Measurements from ENCODE around the gene CCDC85B.

CCDC85B gene

DNA sequence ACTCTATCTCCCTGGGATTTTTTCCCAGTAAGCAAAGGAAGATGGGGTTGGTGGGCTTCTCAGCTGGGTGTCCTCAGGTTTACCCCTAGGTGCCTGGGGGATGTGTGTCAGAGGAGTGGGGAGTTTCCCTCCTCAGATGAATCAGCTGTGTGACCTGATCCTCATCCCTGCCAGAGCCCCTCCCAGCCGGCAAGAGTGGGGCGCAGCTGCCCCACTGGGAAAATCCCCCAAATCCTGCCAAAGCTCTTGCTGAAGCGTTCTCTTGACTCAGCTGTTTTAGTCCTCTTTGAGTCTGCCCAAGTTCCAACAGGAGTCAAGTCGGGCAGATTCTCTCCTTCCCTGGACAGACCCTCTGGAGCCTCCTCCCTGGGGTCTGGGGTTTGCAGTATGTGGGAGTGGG is 22.4 kb downstream of the CCDC85B start:
- no peak for DNase-seq

DNA sequence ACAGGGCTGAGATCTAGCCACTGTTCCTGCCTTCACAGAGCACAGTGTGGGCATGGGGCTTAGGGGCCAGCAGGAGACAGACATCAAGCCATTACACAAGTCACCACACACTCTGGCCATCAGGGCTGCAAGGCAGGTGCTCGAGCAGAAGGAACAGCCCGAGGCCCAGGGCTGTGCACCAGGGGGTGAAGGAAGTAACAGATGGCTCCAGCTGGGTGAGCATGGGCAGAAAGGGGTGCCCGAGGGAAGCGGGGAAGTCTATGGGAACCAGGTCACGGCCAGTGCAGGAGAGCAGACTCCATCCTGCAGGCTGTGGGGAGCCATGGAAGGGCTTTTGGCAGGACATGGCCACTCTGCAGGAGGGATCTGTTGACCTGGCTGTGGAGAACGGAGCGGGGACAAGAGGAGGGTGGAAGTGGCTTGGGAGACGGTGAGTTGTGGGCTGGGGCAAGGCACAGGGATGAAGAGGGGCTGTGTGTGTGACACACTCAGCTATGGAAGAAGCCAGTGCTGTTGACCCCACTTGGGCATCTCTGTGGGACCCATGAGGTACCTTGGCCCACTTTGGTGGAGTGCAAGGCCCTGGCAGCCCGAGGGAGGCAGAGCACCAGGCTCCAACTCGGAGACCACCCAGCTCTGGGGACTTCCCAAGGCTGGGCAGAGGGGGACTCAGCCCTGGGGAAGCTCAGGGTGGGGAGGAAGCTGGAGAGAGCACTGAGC is 24.8 kb downstream of the CCDC85B start:
- no peak for DNase-seq

DNA sequence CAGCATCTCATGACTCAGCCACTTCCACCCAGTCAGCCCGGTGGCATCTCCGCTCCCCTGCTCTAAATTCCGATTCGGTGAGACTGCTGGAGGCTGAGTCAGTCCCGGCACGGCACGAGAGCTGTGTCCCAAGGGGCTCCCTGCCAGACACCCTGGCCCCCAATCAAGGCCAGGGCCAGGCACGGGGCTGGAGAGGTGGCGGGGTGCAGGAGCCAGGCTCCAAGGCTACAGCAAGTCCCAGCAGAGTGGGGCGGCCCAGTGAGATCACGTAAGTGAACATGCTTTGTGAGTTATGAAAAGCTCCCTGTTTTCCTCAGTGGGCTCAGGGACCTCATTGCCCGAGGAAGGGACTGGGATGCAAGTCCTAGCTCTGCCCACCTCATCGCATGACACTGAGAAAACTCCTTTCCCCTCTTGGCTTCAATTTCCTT is 25.4 kb downstream of the CCDC85B start:
- DNase-seq = no peak

DNA sequence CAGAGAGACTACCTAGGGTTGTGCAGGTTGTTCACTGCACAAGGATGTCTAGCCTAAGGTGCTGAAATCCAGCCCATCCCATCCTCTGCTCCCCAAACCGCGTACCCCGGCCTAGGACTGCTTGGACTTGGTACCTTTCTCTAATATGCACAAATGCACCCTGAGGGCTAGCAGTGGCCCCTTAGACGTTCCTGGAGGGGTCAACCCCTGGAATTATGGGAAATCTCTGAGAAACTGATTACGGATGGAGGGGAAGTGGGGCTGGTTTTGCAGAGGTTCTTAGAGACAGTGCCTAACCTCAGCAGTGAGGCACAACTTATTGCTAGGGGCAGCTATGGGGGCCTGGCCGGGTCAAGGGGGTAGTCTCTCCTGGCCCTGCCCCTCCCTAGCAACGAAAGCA is 25.9 kb downstream of the CCDC85B start:
- no peak for DNase-seq

DNA sequence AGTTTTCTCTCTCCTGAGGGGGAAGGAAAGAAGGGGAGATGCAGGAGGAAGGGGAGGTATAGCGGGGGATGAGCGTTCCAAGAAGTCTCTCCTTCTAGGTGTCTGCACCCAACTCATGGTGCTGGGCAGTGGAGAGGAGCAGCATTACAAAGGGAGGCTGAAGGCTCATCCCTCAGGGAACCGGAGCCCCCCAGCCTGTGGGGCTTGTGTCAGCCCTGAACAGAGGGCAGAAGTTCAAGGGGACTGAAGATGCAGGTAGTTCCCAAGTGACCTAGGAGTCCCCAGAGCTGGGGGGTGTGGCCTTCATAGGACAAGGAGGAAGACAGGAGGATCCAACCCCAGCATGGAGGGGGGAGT is 26.6 kb downstream of the CCDC85B start:
- no peak for DNase-seq

DNA sequence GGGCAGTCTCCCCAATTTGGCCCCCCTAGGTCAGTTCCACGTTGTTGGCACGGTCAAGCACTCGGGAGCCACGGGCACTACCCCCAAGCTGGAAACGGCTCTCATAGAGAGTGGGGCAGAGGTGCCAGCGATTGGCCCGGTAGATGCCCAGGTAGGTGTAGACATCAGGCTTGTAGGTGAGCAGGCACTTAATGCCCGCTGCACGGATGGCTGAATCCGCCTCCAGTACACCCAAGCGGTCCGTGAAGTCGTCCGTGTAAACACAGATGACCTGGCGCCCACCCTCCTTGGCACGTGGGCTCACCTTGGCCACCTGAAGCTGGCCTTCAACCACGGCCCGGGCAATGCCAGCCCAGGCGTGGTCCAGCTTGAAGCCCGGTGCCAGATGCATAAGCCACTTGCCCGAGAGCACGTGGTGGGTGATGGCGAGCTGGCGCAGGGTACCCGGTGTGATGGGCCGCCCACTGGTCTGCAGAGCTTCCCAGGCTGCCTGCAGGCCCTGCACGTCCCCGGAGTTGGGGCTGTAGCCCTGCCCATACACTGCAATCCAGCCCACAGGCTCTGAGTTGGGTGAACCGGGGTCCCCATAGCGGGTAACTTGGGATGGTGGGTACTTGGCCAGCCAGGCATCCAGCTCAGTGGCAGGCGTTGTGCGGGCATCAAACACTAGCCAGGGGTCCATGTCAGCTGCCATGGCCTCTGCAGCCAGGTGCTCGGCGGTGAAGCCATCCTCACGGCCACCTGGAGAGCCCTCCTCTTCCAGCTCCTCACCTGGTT is 27.1 kb downstream of the CCDC85B start:
- DNase-seq = no peak

DNA sequence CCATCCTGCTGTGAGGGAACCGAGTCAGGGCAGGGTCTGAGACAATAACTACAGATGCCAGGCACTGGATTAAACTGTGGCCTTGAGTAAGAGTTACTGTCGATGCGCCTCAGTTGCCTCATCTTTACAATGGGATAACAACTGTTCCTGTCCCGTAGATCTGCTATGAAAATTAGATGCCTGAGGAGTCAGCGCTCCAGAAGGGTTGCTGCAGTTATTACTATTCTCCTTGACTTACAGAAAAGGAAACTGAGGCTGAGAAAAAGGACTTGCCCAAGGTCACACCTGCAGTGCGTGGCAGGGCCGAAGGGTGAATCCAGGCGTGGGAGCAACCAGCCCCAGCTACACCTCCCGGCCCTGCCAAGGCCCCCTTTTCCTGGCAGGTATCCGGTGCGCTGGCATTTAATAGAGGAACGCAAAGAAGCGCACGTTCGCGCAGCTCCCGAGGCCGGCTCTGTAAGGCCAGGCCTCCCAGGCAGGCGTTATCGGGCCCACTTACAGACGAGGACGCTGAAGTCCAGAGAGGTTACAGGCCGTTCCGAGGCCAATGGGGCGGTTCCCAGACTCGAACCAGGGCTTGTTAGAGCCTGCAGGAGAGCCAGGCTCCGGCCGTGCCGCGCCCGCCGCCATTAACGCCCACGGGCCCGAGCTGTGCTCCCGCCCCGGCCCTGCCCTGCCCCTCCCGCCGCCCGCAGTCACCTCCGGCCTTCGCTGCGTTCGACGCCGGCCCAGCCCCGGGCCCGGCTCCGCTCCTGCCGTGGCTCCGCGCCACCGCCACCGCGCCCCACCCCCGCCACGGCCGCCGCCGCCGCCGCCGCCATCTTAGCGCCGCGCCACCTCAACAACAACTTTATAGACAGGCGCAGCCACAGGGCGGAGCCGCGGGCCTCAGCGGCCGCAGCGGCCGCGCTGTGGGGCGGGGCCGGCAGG is 28.0 kb downstream of the CCDC85B start, which contains the start of gene C11orf68:
Gene C11orf68, minus strand, starts transcription at position 852 of the 930 bp plus-strand sequence. Its CDS starts 31 bp downstream, at position 821.
- DNase-seq = no peak

DNA sequence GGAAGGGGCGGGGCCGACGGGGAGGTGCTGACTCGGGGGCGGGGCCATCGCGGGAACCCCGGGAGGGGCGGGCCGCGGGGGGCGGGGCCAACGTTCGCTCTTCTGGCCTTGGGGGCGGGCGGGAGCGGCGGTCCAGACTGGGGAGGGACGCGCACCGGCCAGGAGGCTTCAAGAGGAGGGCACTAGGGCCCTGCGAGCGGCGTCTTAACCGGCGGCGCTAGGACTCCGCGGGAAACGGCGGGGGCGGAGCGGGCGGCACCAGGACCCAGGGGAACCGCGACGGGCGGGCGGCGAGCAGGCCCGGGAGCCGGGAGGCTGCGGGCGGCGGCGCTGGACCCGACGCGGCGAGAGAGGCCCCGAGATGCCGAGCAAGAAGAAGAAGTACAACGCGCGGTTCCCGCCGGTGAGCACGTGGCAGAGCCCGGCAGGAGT is 28.7 kb downstream of the CCDC85B start, which contains the start of gene DRAP1:
Gene DRAP1, plus strand, starts transcription at position 286 of the 432 bp plus-strand sequence. Its CDS starts 76 bp downstream, at position 362.
- peak; percentile 99 for DNase-seq

DNA sequence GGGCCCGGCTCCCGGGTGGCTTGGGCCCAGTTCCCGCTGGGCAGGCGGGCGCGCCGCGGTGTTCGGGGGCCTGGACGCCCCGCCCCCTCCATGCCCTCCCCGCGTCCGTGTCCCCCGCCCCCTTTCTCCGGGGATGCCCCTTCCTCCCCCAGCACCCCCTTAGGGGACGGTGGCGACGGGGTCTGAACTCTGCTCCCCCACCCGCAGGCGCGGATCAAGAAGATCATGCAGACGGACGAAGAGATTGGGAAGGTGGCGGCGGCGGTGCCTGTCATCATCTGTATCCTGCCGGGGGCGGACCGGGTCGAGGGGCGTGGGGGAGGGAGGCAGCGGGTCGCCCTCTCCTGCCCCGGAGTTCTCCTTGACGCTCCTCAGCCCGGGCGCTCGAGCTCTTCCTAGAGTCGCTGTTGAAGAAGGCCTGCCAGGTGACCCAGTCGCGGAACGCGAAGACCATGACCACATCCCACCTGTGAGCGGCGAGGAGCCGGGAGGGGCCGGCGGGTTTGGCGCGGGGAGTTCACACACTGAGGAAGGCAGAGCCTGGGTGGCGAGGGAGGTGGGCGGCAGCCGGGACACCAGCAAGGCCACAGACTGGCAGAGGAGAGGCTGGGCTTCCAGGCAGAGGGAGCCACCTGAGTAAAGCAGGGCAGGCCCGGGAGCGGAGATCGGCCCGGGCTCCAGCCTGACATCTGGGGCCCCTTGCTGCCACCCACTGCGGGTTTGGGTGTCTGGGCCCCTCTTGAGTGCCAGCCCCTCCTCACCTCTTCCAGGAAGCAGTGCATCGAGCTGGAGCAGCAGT is 29.3 kb downstream of the CCDC85B start:
- DNase-seq = peak; percentile 50 to 61

DNA sequence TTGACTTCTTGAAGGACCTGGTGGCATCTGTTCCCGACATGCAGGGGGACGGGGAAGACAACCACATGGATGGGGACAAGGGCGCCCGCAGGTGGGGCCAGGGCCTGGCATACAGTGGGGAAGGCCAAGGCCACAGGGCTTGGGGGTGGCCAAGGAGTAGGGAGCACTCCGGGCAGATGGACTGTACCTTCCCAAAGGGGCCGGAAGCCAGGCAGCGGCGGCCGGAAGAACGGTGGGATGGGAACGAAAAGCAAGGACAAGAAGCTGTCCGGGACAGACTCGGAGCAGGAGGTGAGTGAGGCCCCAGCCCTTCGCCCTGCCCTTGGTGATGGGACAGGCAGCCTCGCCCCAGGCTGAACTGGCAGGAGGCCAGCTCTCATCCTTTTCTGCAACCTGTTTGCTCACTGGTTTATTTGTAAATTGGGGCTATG is 29.9 kb downstream of the CCDC85B start:
- DNase-seq = no peak

DNA sequence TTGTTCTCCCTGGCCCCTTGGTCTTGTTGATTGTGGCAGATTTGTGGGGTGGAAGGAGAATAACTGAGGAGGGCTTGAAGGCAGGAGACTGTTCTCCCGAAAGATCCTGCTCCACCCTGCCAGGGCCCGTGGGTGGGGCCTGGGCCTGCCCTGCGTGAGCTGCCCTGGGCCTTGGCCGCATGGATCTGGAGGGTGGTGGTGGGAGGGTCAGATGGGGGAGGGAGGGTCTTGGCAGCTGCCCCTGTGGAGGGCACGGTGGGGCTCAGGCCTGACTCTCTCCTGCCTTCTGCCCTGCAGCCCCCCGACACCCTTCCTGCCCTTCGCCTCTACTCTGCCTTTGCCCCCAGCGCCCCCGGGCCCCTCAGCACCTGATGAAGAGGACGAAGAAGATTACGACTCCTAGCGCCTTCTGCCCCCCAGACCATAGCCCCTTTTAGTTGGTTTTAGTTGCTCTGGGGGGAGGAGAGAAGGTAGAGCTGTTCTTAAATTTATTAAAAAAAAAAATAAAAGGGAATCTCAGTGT is 30.6 kb downstream of the CCDC85B start:
- no peak for DNase-seq

DNA sequence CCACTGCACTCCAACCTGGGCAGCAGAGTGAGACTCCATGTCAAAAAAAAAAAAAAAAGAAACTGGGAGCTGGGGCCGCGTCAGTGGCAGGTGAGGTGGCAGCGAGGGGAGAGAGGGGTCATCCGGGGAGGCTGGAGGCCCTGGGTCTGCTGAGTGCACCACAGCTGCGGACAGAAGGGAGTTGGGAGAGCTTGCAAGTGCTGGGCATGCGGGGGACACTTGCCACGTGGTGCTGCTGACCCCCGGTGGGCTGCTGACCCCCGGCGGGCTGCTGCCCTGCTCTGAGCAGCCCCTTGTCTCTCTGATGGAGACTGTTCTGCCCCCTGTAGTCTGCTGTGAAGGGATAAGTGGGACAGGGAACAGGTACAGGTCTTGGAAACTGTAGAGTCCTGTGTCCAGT is 31.4 kb downstream of the CCDC85B start:
- no peak for DNase-seq

DNA sequence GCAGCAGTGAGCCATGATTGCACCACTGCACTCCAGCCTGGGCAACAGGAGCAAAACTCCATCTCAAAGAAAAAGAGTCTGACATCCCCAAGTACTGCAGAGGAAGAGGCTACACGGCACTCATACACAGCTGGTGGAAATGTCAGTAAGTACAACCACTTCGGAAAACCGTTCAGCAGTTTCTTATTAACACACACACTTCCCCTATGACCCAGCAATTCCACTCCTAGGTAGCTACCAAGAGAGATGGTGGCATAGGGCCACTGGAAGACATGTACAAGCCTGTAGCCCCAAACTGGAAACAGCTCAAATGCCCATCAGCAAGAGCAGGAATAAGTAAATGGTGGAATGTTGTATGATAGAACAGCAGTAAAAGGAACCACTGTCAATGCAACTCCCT is 32.1 kb downstream of the CCDC85B start:
- no peak for DNase-seq

DNA sequence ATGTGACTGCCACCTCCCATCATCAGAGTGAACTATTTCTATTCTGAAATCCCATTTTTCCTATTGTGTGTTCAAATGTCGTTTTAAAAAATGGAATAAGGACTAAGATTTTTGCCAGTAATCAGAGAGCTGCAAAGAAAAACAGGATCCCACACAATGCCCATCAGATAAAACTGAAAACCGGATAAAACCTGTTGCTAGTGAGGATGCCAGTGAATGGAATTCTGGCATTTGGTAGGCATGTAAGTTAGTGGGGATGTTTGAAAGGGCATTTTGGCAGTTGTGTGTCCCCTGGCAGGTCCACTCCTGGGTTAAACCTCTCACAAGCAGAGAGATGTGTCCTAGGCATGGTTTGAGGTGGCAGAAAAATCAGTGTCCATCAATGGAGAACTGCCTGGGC is 34.9 kb downstream of the CCDC85B start:
- DNase-seq = no peak

DNA sequence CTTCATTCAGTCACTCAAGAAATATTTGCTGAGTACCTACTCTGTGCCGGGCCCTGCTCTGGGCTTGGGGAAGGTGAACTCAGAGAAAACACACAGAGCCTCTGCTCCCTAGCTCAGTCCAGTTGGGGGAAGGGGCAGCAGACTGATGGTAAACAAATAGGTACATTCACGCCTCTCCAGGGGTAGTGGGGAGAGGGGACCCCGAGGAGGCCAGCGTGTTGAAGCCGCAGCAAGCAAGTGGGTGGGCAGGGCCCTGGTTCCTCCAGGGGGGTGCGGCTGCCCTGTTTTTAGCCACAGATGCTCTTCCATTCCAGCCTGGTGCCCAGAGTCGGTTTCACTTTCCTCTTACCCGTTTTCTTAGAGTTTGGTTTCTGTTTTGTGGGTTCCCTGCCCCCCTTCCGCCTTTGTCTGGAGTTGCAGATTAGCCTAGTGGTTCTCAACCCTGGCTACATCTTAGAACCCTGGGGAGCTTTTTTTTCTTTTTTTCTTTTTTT is 37.5 kb downstream of the CCDC85B start:
- peak; percentile 69 to 72 for DNase-seq

DNA sequence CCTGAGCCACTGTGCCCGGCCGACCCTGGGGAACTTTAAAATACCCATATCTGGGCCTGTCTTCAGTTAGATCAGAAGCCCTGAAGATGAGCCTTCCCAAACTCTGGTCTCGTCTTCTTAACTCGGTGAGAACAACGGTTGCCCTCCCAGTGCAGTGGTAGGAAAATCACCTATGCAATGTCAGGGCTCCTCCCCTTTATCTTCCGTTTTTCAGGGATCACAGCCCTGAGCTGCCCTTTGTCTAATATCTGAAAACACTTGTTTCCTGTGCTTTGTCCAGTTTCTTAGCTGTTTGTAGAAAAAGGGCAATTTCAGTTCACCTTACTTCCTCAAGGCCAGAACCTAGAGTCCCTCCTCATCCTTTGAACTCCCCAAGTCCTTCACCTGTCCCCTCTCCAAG is 38.2 kb downstream of the CCDC85B start:
- DNase-seq = no peak

DNA sequence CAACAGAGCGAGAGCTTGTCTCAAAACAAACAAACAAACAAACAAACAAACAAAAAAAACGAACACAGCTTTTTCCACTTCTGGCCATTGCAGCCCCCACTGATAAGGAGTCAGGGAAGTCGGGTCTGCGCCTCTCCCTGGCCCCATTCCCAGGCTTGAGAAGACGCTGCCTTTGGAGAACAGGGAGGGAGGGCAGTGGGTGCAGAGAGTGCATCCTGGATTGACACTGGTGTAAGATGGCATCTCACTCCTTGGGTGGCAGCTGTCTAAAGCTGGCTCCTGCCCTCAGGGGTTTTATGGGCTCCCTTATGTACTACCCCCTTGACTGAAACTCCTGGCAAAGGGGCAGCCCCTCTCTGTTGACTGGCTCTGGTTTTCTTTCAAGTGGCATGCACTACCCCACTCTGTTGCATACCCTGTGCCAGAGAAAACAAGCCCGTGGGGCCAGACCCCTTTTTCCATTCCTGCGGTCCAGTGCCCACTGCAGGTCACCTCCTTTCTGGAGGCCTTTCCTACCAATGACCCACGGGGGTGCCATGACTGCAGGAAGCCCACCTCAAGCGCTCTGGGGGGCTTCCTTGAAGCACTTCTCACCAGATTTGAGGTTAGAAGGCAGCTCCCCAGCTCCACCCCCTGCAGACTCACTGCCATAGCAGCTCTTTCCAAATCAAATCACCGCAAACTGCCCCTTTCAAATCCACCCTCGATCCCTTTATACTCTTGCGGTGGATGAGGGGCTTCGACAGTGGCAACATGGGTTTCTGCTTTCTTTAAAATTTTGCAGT is 41.5 kb downstream of the CCDC85B start:
- DNase-seq = no peak

DNA sequence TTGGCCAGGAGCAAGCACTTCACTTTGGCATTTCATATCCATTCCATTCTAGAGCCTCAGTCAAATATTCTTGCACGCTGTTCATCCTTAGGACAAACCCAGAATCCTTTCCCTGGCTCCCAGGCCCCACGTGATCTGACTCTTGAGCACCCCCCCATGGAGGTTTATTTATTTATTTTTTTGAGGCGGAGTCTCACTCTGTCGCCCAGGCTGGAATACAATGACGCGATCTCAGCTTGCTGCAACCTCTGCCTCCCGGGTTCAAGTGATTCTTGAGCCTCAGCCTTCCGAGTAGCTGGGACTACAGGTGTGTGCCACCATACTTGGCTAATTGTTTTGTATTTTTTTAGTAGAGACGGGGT is 42.1 kb downstream of the CCDC85B start:
- DNase-seq = no peak

DNA sequence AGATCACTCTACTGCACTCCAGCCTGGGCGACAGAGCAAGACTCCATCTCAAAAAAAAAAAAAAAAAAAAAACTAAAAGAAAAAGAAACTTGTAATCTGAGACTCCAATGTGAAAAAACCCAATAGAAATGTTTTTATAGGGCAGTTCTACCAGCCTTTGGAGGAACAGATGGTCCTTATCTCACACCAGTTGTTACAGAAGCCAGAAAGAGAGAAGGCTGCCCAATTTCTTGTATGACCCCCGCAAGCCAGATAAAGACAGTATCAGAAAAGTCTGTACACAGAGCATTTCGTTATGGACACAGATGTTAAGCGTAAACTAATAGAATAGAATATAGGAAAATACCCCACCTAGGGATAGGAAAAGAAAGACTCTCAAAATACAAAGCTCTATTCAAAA is 43.5 kb downstream of the CCDC85B start:
- DNase-seq = no peak

DNA sequence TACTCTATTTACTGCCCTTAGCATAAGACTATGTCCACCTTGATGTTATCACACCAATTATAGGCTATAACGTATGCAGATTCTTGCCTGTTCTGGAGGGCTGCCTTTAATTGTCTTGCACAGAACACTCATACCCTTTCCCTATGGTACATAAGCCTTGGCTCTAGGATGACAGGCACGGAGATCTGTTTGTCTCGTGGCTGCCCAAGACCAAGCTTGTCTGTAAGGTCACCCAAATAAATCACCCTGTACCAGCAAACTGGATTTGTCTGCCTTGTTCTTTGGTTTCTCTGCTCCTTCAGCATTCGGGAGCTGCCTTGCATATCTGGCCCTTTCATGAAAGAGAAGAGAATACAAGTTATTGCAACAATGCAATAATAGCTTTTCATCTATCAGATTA is 47.3 kb downstream of the CCDC85B start:
- DNase-seq = no peak

All from activated CD4-positive, alpha-beta T cell treated with anti-CD3 and anti-CD28 coated beads, Interleukin-2, amount 50 U/mL, for 4 hours (primary cell).